Activated CD8-positive, alpha-beta memory T cell treated with anti-CD3 and anti-CD28 coated beads, Interleukin-2, amount 50 U/mL, for 1 hour (primary cell): ENCODE data around the gene RLN1.
"Not testable (repeated sequence)": the region's sequence is repeated elsewhere in the genome, so short reads cannot be mapped to it uniquely, and the experiment has no call there.

Experiments
- DNase-seq: peaks from one replicate; pipeline ENCODE4 v3.0.0-alpha.2; 2020; ENCODE audit errors: extremely low read depth

RLN1 gene

DNA sequence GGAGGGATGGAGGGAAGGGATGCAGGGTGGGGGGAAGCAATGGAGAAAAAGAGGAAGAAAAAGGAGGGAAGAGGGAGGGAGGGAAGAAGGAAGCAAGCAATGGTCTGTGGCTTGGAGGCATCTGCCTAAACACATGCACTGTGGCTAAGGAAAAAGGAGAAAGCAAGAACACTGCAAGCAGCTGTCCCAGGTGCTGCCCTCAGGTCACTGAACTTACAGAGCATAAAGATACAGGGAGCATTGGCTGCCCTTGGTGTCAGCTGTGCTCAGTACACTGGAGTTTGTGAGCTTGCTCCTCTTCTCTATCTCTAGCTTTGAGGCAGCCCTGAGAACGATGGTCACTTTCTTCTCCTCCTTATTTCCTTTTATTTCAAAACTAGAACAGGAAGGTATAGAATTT, 18.1 kb downstream of the RLN1 start:
- DNase-seq, result not testable (repeated sequence)

DNA sequence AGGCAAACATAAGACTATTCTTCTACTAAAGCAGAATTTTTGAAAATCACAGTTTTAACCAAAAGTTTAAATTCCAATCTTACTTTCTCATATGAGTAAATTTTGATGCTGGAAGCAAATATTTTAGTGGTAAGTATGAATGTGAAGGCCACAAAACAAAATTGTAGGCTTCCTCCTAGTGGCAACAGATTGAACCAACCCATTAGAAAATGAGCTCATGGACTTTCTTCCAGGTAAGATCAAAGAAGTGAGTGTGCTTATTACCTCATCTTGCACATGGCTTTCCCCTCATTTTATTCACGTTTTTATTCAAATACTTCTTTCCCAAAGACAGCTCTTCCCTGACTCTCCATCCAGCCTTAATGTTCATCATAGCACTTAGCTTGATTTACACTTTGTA, 18.6 kb downstream of the RLN1 start:
- DNase-seq, result no peak

DNA sequence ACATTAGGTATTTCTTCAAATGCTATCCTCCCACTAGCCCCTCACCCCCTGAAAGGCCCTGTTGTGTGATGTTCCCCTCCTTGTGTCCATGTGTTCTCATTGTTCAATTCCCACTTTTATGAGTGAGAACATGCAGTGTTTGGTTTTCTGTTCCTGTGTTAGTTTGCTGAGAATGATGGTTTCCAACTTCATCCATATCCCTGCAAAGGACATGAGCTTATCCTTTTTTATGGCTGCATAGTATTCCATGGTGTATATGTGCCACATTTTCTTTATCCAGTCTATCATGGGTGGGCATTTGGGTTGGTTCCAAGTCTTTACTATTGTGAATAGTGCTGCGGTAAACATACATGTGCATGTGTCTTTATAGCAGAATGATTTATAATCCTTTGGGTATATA, 23.3 kb downstream of the RLN1 start:
- DNase-seq, result not testable (repeated sequence)

DNA sequence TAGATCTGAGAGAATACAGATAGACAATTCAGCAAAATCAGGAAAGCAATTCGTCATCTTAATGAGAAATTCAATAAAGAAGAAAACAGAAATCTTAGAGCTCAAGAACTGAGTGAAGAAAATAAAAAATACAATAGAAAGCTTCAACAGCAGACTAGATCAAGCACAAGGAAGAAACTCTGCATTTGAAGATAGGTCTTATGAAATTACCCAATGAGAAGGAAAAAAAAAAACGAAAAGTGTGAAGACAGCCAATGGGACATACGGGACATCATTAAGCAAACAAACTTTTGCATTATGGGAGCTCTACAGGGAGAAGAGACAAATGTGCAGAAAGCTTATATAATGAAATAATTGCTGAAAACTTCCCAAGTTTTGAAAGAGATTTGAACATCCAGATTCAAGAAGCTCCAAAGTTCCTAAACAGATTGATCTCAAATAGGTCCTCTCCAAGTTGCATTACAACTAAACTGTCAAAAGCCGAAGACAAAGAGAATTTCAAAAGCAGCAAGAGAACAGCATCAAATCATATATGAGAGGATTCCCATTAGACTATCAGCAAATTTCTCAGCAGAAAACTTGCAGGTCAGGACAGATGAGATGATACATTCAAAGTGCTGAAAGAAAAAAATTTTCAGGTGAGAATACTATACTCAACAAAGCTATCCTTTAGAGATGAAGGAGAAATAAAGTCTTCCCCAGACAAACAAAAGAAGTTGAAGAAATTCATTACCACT, 24.3 kb downstream of the RLN1 start:
- no peak for DNase-seq

DNA sequence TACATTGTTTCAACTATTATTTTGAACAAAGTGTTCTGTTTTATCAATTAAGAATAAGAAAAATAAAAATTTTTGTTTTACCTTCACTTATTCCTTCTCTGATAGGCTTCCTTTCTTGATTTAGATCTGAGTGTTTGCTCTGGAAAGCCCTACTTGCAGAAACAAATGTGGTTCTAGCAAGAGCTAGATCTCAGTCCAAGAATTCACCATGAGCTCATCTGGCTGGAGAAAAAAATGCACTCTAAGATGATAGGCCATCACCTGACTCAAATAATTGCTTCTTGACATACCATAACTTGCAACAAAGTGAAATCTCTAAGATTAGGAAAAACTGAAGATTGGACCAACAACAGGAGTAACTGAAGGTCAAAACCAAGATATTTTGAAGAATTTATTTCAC, 28.8 kb downstream of the RLN1 start:
- no peak for DNase-seq

DNA sequence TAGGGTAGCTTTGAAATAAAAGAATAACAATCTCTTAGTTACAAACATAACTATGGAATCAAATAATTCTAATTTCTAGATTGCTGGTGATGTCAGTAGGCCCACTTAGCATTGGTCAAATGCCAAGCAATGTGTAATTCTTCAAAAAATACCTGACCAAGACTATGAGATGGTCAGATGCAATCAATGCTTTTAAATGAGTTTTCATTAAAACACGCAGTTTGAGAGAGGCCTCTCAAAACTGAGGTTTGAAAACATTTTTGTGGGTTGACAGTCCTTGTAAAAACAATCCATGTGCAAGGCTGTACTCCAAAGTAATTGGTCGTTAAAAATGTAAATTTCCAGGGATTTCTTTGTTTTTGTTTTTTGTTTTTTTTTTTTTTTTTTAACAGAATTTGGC, 33.9 kb downstream of the RLN1 start:
- no peak for DNase-seq

DNA sequence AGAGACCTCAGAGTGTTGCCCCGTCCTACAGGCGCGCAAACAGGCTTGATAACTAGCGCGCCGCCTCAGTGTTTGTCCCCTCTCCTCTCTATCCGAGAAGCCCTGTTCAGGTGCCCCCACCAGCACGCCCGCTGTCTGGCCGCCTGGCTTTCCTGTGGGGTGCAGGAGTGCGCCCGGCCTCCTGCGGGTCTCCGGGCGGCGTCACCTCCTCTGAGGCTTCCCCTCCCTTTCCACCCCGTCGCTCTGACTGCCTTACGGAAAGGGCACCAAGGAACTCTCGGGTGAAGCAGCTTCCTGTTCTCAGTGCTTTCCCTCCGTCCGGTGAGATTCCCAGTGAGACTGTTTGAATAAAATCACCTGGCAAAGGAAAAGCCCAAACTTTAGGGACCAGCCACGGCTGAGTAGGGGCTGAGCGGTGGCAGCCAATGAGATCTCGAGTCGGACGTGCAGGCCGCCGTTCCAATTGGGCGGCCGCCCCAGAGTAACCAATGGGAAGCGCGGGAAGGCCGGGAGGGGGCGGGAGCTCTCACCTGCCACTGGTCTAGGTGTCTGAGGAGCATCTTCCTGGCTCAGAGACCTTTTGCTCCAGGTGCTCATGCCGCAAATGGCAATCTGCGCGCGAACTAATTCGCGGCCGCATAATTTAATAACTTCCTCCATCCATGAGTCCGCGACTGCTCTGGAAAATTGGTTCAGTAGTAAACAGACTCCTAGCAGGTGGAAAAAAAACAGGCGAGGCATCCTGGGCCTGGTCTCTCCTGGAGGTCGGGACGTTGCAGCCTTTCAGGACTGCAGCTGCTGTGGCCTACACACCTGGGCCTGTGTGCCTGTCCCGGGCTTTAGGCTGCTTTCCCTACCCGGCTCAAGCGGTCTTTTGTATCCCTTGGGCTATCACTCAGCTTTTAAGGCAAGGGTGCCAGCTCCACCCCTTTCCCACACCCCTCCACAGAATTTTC, 35.6 kb downstream of the RLN1 start, which contains the start of gene RLN2:
Gene RLN2, minus strand, starts transcription at position 877 of the 956 bp plus-strand sequence. Its CDS starts 136 bp downstream, at position 741.
- DNase-seq, result not testable (repeated sequence)

DNA sequence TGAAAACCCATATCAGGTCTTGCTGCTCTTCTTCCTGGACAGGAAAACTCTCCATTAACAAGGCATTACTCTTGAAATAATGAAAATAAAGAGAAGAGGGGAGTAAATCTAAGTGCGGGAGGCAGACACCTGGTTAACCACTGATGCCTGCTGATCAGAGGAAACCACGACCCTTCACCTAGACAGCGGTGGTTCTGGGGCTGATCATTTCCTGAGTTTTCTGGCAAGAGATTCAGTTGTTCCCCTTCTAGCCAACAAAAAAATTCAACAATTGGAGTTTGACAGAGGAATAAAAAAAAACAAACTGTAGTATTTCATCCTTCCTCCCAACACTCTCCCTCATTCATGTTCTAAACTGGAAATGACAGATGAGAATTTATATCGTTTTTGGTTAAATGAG, 38.1 kb downstream of the RLN1 start:
- DNase-seq, result no peak

DNA sequence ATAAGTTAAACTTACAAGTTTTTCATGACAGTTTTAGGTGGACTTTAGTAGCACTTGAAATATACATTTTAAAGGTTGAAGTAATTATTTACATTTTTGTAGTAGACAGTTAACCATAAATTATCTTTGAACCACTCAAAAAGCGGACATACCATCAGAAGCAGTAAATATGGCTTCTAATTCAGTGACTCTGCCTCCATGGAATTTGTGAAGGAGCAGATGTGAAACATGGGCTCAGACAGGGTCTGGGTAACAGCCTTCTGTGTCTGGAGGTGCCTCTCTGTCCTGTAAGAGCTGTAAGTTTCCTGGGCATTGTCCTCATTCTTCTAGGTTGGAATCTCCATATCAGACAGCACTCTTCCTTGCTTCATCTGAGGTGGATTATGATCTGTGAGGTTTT, 47.5 kb downstream of the RLN1 start:
- DNase-seq, result no peak

DNA sequence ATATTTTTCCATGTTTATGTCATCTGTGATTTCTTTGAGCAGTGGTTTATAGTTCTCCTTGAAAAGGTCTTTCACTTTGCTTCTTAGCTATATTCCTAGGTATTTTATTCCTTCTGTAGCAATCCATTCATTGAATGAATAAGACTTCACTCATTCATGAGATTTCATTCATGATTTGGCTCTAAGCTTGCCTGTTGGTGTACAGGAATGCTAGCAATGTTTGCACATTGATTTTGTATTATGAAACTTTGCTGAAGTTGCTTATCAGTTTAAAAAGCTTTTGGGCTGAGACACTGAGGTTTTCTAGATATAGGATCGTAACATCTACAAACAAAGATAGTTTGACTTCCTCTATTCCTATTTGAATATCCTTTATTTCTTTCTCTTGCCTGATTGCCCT, 51.1 kb downstream of the RLN1 start:
- no peak for DNase-seq

DNA sequence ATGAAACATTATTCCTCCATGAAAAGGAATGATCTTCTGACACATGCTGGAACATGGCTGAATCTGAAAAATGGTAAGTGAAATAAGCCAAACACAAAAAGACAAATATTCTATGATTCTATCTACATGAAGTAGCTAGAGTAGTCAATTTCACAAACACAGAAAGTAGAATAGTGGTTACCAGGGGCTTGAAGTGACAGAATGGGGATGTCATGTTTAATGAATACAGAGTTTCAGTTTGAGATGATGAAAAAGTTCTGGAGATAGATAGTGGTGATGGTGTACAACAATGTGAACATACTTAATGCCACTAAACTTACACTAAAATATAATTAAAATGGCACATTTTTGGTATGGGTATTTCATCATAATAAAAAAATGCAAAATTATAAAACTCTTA, 53.4 kb downstream of the RLN1 start:
- no peak for DNase-seq
